ENCODE results near the gene ECSCR. TPM values are rescaled to one million over a fixed set of nuclear protein-coding genes. Genes with fewer than 3 reads are reported as not detected.

Gene ECSCR
- total RNA-seq, 4 donors from 2014 or later = 7.9 to 42.9 (median 31.4) TPM

DNA sequence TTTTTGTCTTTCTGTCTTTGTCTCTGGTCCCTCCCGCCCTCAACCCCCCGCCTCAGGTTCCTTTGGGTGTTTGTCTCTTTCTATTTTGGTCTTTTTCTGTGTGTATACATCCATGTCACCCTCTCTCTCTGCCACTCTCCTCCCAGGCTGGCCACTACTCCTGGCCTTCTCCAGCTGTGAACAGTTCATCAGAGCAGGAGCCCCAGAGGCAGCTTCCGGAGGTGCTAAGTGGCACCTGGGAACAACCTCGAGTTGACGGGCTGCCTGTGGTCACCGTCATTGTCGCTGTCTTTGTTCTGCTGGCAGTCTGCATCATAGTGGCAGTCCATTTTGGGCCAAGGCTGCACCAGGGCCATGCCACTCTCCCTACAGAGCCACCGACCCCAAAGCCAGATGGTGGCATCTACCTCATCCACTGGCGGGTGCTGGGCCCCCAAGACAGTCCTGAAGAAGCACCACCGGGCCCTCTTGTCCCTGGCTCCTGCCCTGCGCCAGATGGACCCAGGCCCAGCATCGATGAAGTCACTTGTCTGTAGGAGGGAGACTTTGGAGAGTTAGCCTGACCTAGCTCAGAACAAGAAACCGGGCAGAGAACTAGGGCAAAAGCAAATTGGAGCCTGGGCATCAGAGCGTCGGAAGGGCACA is 10.0 kb upstream of the ECSCR start:
- 88% methylated on average over 15 of the region's 15 CpGs for WGBS

GRCh38 chr5:139470821-139471300 is 8.3 kb upstream of the ECSCR start, which contains the start of gene SMIM33:
Gene SMIM33, plus strand, starts transcription at chr5:139471004. Its CDS starts 118 bp downstream, at chr5:139471122.
- H3K27me3 ChIP-seq = no peaks in the 10 kb centered on the region
- H3K9me3 ChIP-seq = no peaks in the 10 kb centered on the region
- TF ChIP-seq POLR2A (IDR thresholded peaks at IDR 0.05; ENCODE audit: low read depth) = no peak
- no peak for TF ChIP-seq POLR2AphosphoS5 (IDR thresholded peaks at IDR 0.05)
- TF ChIP-seq CTCF (IDR thresholded peaks at IDR 0.05) = no peak
- no peak for TF ChIP-seq EP300 (IDR thresholded peaks at IDR 0.05)
- peaks cover 29 to 37% (median 30%) of the 10 kb centered on the region in 4 donors for H3K4me1 ChIP-seq
- peaks cover 0 to 10% (median 7%) of the 10 kb centered on the region in 4 donors for H3K36me3 ChIP-seq
- 77% methylated on average over 9 of the region's 9 CpGs for WGBS
- no peak for DNase-seq (ENCODE audit: extremely low spot score)
- no peak within 1 kb of the TSS for H3K4me3 ChIP-seq
- intact Hi-C loops (cut with DNase I) = no loop called here
- H3K27ac ChIP-seq (replicated peaks in 1 of 4) = peak within 1 kb of the TSS in 1 of 4 donors; percentile 16

More for the DNA sequence above, 10.0 kb upstream of the ECSCR start:
- H3K36me3 ChIP-seq = peaks cover 0 to 27% (median 22%) of the 10 kb centered on the region in 4 donors
- H3K27me3 ChIP-seq = no peaks in the 10 kb centered on the region
- peak overlapping the region; percentile 7 to 54 (median 51) for H3K27ac ChIP-seq (replicated peaks in 1 of 4)
- no peak for DNase-seq (ENCODE audit: extremely low spot score)
- TF ChIP-seq POLR2AphosphoS5 (IDR thresholded peaks at IDR 0.05) = no peak
- no peak for TF ChIP-seq CTCF (IDR thresholded peaks at IDR 0.05)
- TF ChIP-seq EP300 (IDR thresholded peaks at IDR 0.05) = no peak
- no peak for TF ChIP-seq POLR2A (IDR thresholded peaks at IDR 0.05; ENCODE audit: low read depth)
- no peak overlapping the region for H3K4me3 ChIP-seq
- no peaks in the 10 kb centered on the region for H3K9me3 ChIP-seq
- H3K4me1 ChIP-seq = peaks cover 29 to 37% (median 30%) of the 10 kb centered on the region in 4 donors
- intact Hi-C loops (cut with DNase I) = no loop called here

- WGBS = 79% methylated on average over 8 of the region's 8 CpGs
- H3K27me3 ChIP-seq = no peaks in the 10 kb centered on the region
- TF ChIP-seq EP300 (IDR thresholded peaks at IDR 0.05) (no peak), POLR2AphosphoS5 (IDR thresholded peaks at IDR 0.05) (no peak), POLR2A (IDR thresholded peaks at IDR 0.05; ENCODE audit: low read depth) (no peak)
- no peaks in the 10 kb centered on the region for H3K36me3 ChIP-seq
- intact Hi-C loops (cut with DNase I) = no loop called here
- H3K27ac ChIP-seq (replicated peaks in 1 of 4) = no peak overlapping the region
- H3K4me3 ChIP-seq = no peak overlapping the region
- no peak for DNase-seq (ENCODE audit: extremely low spot score)
- no peaks in the 10 kb centered on the region for H3K9me3 ChIP-seq
- H3K4me1 ChIP-seq = peaks cover 10 to 14% (median 11%) of the 10 kb centered on the region in 4 donors
These were observed 5.9 kb upstream of the ECSCR start for GRCh38 chr5:139468421-139468931.

DNA sequence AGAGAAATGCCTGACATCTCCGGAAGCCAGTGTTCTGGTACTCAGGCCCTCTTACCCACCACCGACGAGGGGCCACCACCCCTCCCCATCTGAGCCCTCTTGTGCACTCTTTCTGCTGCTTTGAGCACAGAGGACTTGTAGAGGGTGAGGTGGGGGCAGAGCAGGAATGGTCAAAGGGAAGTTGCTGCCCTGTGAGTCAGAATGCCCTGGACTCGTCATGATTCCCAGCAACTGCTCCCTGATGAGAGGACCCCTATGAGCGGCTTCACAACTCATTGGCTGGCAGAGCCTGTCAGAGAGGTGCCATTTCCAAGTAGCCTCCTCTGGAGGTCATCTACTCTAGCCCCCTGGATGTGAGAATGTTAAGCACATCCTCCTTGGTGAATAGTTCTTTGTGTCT is 845 bp downstream of the ECSCR start:
- Histone ChIP-seq H3K4me3 (peak overlapping the region; percentile 38 to 50 (median 39)), H3K27ac (replicated peaks in 1 of 4) (peak overlapping the region; percentile 37 to 78 (median 62)), H3K4me1 (peaks cover 0 to 4% (median 1%) of the 10 kb centered on the region in 4 donors), H3K36me3 (peaks cover 0 to 14% (median 0%) of the 10 kb centered on the region in 4 donors), H3K27me3 (no peaks in the 10 kb centered on the region), H3K9me3 (no peaks in the 10 kb centered on the region)
- no peak for DNase-seq (ENCODE audit: extremely low spot score)
- intact Hi-C loops (cut with DNase I) = no loop called here
- TF ChIP-seq POLR2A (IDR thresholded peaks at IDR 0.05; ENCODE audit: low read depth) = no peak
- peak; percentile 27 to 69 for TF ChIP-seq POLR2AphosphoS5 (IDR thresholded peaks at IDR 0.05)
- WGBS = 84% methylated on average over 2 of the region's 5 CpGs

DNA sequence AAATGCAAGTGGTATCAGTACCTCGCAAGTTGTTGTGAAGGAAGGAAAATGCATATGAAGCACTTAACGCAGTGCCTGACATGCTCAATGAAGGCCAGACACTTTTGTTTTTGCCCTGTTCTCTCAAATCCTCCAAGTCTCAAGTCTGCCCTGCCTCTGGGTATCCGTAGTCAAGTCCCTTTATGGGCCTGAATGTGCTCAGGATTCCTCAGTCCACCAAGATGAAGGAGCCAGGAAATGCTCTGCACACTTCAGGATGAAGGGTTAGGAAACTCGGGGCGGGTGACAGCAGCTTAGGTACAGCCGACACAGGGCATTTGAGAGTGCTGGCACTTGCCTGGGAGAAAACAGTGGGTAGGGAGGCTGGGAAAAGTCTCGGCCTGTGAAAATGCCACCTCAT is 1.4 kb downstream of the ECSCR start:
- WGBS = 74% methylated on average over 7 of the region's 7 CpGs
- intact Hi-C loops (cut with DNase I) = no loop called here
- TF ChIP-seq POLR2A (IDR thresholded peaks at IDR 0.05; ENCODE audit: low read depth) (no peak), CTCF (IDR thresholded peaks at IDR 0.05) (no peak), EP300 (IDR thresholded peaks at IDR 0.05) (no peak), POLR2AphosphoS5 (IDR thresholded peaks at IDR 0.05) (no peak)
- Histone ChIP-seq H3K27me3 (no peaks in the 10 kb centered on the region), H3K4me3 (peak overlapping the region; percentile 38 to 50 (median 39)), H3K36me3 (peaks cover 0 to 18% (median 0%) of the 10 kb centered on the region in 4 donors), H3K4me1 (peaks cover 0 to 4% (median 1%) of the 10 kb centered on the region in 4 donors), H3K9me3 (no peaks in the 10 kb centered on the region), H3K27ac (replicated peaks in 1 of 4) (peak overlapping the region; percentile 37 to 78 (median 62))
- DNase-seq (ENCODE audit: extremely low spot score) = no peak
